GM12878 (cell line): Measurements from ENCODE around the gene ASB4. TPM values are rescaled to one million over a fixed set of nuclear protein-coding genes. Genes with fewer than 3 reads are reported as not detected.

Source experiments
- ATAC-seq: fragments of 200-7000 bp; cut with Tn5 transposase; 3 replicates; pipeline ENCODE4 v1.9.1; 2020; ENCODE audit warnings: mild to moderate bottlenecking, moderate library complexity
- BruUV-seq: library from RNA; stranded (reverse); fragments of 400-500 nt; replicated peaks from 2 replicates; lab custom pipeline; 2021; lab: Mats Ljungman, UMichigan
- CTCF ChIA-PET: fragments of 300-600 bp; sonication (Branson Sonifier 250); formaldehyde crosslinking; extraction: SDS; loops from one replicate; lab custom pipeline; 2021; ENCODE audit warnings: inconsistent platforms; lab: Yijun Ruan, JAX
- POLR2A ChIA-PET: fragments of 350-600 bp; formaldehyde crosslinking; extraction: SDS; loops from one replicate; lab custom pipeline; 2021; ENCODE audit warnings: inconsistent platforms; lab: Charles Lee
- RAD21 ChIA-PET: fragments of 300-600 bp; sonication (Branson Sonifier 250); formaldehyde crosslinking; loops from one replicate; lab custom pipeline; 2023; ENCODE audit warnings: antibody characterized with exemption; ENCODE audit not compliant: unreplicated experiment; lab: Charles Lee
- SMC1A ChIA-PET: fragments of 300-600 bp; sonication (Branson Sonifier 250); formaldehyde crosslinking; loops from one replicate; lab custom pipeline; 2023; ENCODE audit not compliant: unreplicated experiment, uncharacterized antibody; lab: Charles Lee
- DNase-seq: peaks from one replicate; pipeline ENCODE4 v3.0.0-alpha.2; 2011; ENCODE audit warnings: low read depth, low spot score
- FAIRE-seq: peaks from 3 replicates; lab custom pipeline; 2011; peaks lifted over from hg19 to GRCh38; lab: Jason Lieb, UNC
- H2AFZ ChIP-seq: 2 replicates; pipeline ENCODE4 v1.6.0; 2011; ENCODE audit warnings: low read depth, low read length, control low read depth; ENCODE audit not compliant: control insufficient read depth
- H3K27ac ChIP-seq: 2 replicates; pipeline ENCODE4 v1.5.1; 2011; ENCODE audit warnings: control low read depth; ENCODE audit not compliant: control insufficient read depth, insufficient read depth
- H3K27me3 ChIP-seq, 2 experiments: replicated peaks in 1 of 2; 2 replicates each; pipeline versions ENCODE4 v1.6.0 to v1.6.1; 2011; ENCODE audit warnings: low read length in 1 of 2; ENCODE audit not compliant: control insufficient read depth in 2 of 2, insufficient read depth in 2 of 2
- H3K36me3 ChIP-seq, 2 experiments: 2 replicates each; pipeline ENCODE4 v1.5.1; 2011; ENCODE audit warnings: low read length in 1 of 2; ENCODE audit not compliant: control insufficient read depth in 2 of 2, insufficient read depth in 2 of 2
- H3K4me1 ChIP-seq: 2 replicates; pipeline ENCODE4 v1.6.1; 2011; ENCODE audit warnings: mild to moderate bottlenecking, low read length, moderate library complexity, mixed read lengths; ENCODE audit not compliant: control insufficient read depth, insufficient read depth
- H3K4me2 ChIP-seq: 2 replicates; pipeline ENCODE4 v1.6.0; 2011; ENCODE audit warnings: control low read depth; ENCODE audit not compliant: control insufficient read depth, insufficient read depth
- H3K4me3 ChIP-seq: fragments of 200-600 bp; sonication (generic); 2 replicates; pipeline ENCODE4 v1.5.1; 2016
- H3K79me2 ChIP-seq: 2 replicates; pipeline ENCODE4 v1.6.0; 2011; ENCODE audit warnings: low read length; ENCODE audit not compliant: control insufficient read depth, insufficient read depth
- H3K9ac ChIP-seq: 2 replicates; pipeline ENCODE4 v1.8.0; 2011; ENCODE audit warnings: low read length, control low read depth, mixed read lengths; ENCODE audit not compliant: control insufficient read depth, insufficient read depth
- H3K9me3 ChIP-seq: replicated peaks from 3 replicates; pipeline ENCODE4 v1.5.1; 2011; ENCODE audit warnings: mild to moderate bottlenecking, low read length; ENCODE audit not compliant: control insufficient read depth, insufficient read depth
- H4K20me1 ChIP-seq: 2 replicates; pipeline ENCODE4 v1.6.0; 2011; ENCODE audit not compliant: control insufficient read depth, insufficient read depth
- BCL3 ChIP-seq: IDR thresholded peaks from 2 replicates; pipeline ENCODE4 v1.6.1; 2011; ENCODE audit warnings: borderline replicate concordance, low read depth, mild to moderate bottlenecking, moderate library complexity, low read length; ENCODE audit not compliant: insufficient read depth, poor library complexity, severe bottlenecking
- CBX3 ChIP-seq: fragments of 200-600 bp; sonication (generic); IDR thresholded peaks from 2 replicates; pipeline ENCODE4 v1.6.1; 2016; ENCODE audit warnings: low read depth, borderline replicate concordance
- CHD1 ChIP-seq: IDR thresholded peaks from 2 replicates; pipeline ENCODE4 v1.6.1; 2012; ENCODE audit warnings: low read depth, low read length, improper control_type of control experiment
- CHD2 ChIP-seq: IDR thresholded peaks from 2 replicates; pipeline ENCODE4 v1.6.1; 2011; ENCODE audit warnings: low read depth, low read length, improper control_type of control experiment, borderline replicate concordance
- ESRRA ChIP-seq: IDR thresholded peaks from 2 replicates; pipeline ENCODE4 v1.6.1; 2012; ENCODE audit warnings: mild to moderate bottlenecking, low read length, improper control_type of control experiment
- FOXM1 ChIP-seq: IDR thresholded peaks from 2 replicates; pipeline ENCODE4 v1.6.1; 2012; ENCODE audit warnings: low read depth, mild to moderate bottlenecking, inconsistent platforms, low read length, moderate library complexity
- IKZF2 ChIP-seq, 2 experiments: fragments of 450-650 bp; IDR thresholded peaks; 2 replicates each; pipeline ENCODE4 v1.6.1; 2017; ENCODE audit warnings: mild to moderate bottlenecking in 2 of 2, moderate library complexity in 2 of 2
- NFXL1 ChIP-seq: fragments of 450-650 bp; IDR thresholded peaks from 2 replicates; pipeline ENCODE4 v1.6.1; 2017; ENCODE audit warnings: antibody characterized with exemption, mild to moderate bottlenecking, borderline replicate concordance
- NR2F1 ChIP-seq: fragments of 450-650 bp; conservative IDR thresholded peaks from 2 replicates; pipeline ENCODE4 v1.6.1; 2017; ENCODE audit warnings: mild to moderate bottlenecking
- RB1 ChIP-seq: fragments of 450-650 bp; formaldehyde crosslinking; IDR thresholded peaks from 2 replicates; pipeline ENCODE4 v1.6.1; 2017; ENCODE audit warnings: mild to moderate bottlenecking, borderline replicate concordance
- REST ChIP-seq: IDR thresholded peaks from 2 replicates; pipeline ENCODE4 v1.6.1; 2012; ENCODE audit warnings: mild to moderate bottlenecking, low read depth, low read length
- SMARCA5 ChIP-seq: fragments of 450-650 bp; IDR thresholded peaks from 2 replicates; pipeline ENCODE4 v1.6.1; 2017; ENCODE audit warnings: mild to moderate bottlenecking
- ZNF24 ChIP-seq: fragments of 450-650 bp; IDR thresholded peaks from 2 replicates; pipeline ENCODE4 v1.6.1; 2017; ENCODE audit warnings: antibody characterized with exemption, mild to moderate bottlenecking
- ZSCAN29 ChIP-seq: fragments of 450-650 bp; IDR thresholded peaks from 2 replicates; pipeline ENCODE4 v1.6.1; 2017; ENCODE audit warnings: mild to moderate bottlenecking, moderate library complexity
- WGBS: methylation state at CpG from one replicate; pipeline ENCODE4 v1.1.6; 2016; ENCODE audit warnings: low lambda C conversion rate; ENCODE audit not compliant: insufficient replicate concordance, insufficient coverage; ENCODE audit errors: missing lambda C conversion rate; 5-methylcytosine and 5-hydroxymethylcytosine counted together
- in situ Hi-C: fragments of 300-500 bp; cut with MboI; formaldehyde crosslinking; loops from 9 replicates; pipeline ENCODE4 v1.14.3; 2018; ENCODE audit warnings: mixed read lengths
- intact Hi-C: fragments of 100-400 bp; cut with micrococcal nuclease; formaldehyde crosslinking; loops from one replicate; pipeline ENCODE4 v1.14.2; 2022; ENCODE audit not compliant: unreplicated experiment
- polyA plus RNA-seq, 11 experiments: library from polyadenylated mRNA; depleted of rRNA in 4 of 11; unstranded in 6 of 11; stranded (reverse) in 5 of 11; fragments of >200 nt; fragmentation: Nextera tagmentation in 4 of 11; fragmentation: Illumina TruSeq in 1 of 11; extraction: Ambion mirVana in 4 of 11; extraction: Trizol in 1 of 11; gene quantifications; 1 replicate in 1 of 11; 2 replicates in 10 of 11; pipeline versions ENCODE4 v1.2.1 to v1.2.3, GENCODE V29; 2011 to 2016; ENCODE audit warnings: inconsistent platforms in 2 of 11, missing spikeins in 2 of 11, low read depth in 1 of 11
- total RNA-seq, 4 experiments: library from RNA; depleted of rRNA in 3 of 4; stranded (reverse); fragments of >200 nt in 3 of 4; fragmentation: Illumina TruSeq in 1 of 4; extraction: Trizol in 1 of 4; gene quantifications; 2 replicates each; pipeline versions ENCODE4 v1.2.1 to v1.2.3, GENCODE V29; 2013 to 2021
- TF ChIP-seq, protein P1 (sequence below): fragments of 450-650 bp; IDR thresholded peaks from 2 replicates; pipeline ENCODE4 v1.6.1; 2017; ENCODE audit warnings: borderline replicate concordance
- TF ChIP-seq, protein P2 (sequence below): IDR thresholded peaks from 2 replicates; pipeline ENCODE4 v1.6.1; 2012; ENCODE audit warnings: low read length, inconsistent platforms

The ASB4 gene
- total and polyA plus RNA-seq, 10 of the 15 experiments (the other 5 are each of a cell fraction or from before 2014, with no cell fraction given) = 0.12 to 1.1 TPM; not detected in 8

- ChIA-PET RAD21 (interaction anchor here (0.8 to 2.2 kb wide), 7 partner anchors 16 to 61 kb away, joined by 3 to 22 read pairs (median 4); no protein-coding TSS in a partner anchor), POLR2A (interaction anchor here (1.6 kb wide), 1 partner anchor 24 kb away, joined by 4 read pairs; no protein-coding TSS in a partner anchor), CTCF (interaction anchor here (1.4 to 2.3 kb wide), 3 partner anchors 21 to 30 kb away, joined by 4 to 27 read pairs (median 5); no protein-coding TSS in a partner anchor), SMC1A (interaction anchor here (0.8 to 2.7 kb wide), 11 partner anchors 9 to 49 kb away, joined by 3 to 32 read pairs (median 8); no protein-coding TSS in a partner anchor)
- Histone ChIP-seq H3K79me2 (no peaks in the 10 kb centered on the region), H2AFZ (no peak overlapping the region), H3K27me3 (no peaks in the 10 kb centered on the region), H3K36me3 (no peaks in the 10 kb centered on the region), H4K20me1 (no peaks in the 10 kb centered on the region), H3K27ac (no peak overlapping the region), H3K4me1 (no peaks in the 10 kb centered on the region), H3K9ac (no peak overlapping the region), H3K4me2 (no peak overlapping the region), H3K4me3 (no peak overlapping the region), H3K9me3 (no peaks in the 10 kb centered on the region)
- intact Hi-C loops (loop anchor here (1.0 kb wide), 1 partner anchor 16 kb away; no protein-coding TSS in a partner anchor), in situ Hi-C loops (no loop called here)
- FAIRE-seq (no peak), ATAC-seq (peak; percentile 63), DNase-seq (no peak)
- no TSS peak for BruUV-seq
- 0% methylated on average over 2 of the region's 2 CpGs for WGBS
- TF ChIP-seq CBX3 = no peak
- TF ChIP-seq, protein P1, sequence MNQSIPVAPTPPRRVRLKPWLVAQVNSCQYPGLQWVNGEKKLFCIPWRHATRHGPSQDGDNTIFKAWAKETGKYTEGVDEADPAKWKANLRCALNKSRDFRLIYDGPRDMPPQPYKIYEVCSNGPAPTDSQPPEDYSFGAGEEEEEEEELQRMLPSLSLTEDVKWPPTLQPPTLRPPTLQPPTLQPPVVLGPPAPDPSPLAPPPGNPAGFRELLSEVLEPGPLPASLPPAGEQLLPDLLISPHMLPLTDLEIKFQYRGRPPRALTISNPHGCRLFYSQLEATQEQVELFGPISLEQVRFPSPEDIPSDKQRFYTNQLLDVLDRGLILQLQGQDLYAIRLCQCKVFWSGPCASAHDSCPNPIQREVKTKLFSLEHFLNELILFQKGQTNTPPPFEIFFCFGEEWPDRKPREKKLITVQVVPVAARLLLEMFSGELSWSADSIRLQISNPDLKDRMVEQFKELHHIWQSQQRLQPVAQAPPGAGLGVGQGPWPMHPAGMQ = no peak
- peak; percentile 68 for TF ChIP-seq BCL3
- TF ChIP-seq FOXM1 = no peak; the same call in 1 of the 2 replicates
- TF ChIP-seq RB1 = peak; percentile 89; the same call in 1 of the 2 replicates
- peak in 1 of 2 experiments; percentile 17; a peak in 1 of 4 replicates for TF ChIP-seq IKZF2 (IDR thresholded peaks at IDR 0.05)
- TF ChIP-seq NFXL1 = no peak
- TF ChIP-seq ZNF24 = no peak
- TF ChIP-seq NR2F1 = no peak
- TF ChIP-seq CHD2 = no peak
- no peak for TF ChIP-seq ESRRA
- TF ChIP-seq CHD1 = no peak
- TF ChIP-seq ZSCAN29 = no peak
- no peak for TF ChIP-seq SMARCA5
- TF ChIP-seq REST = no peak
- TF ChIP-seq, protein P2, sequence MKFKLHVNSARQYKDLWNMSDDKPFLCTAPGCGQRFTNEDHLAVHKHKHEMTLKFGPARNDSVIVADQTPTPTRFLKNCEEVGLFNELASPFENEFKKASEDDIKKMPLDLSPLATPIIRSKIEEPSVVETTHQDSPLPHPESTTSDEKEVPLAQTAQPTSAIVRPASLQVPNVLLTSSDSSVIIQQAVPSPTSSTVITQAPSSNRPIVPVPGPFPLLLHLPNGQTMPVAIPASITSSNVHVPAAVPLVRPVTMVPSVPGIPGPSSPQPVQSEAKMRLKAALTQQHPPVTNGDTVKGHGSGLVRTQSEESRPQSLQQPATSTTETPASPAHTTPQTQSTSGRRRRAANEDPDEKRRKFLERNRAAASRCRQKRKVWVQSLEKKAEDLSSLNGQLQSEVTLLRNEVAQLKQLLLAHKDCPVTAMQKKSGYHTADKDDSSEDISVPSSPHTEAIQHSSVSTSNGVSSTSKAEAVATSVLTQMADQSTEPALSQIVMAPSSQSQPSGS = peak; percentile 45; the same call in 1 of the 2 replicates
These were observed 31.2 kb upstream of the ASB4 start for GRCh38 chr7:95454438-95455045.
